GM12878 (cell line): ENCODE results near the gene FTH1. TPM values are rescaled to one million over a fixed set of nuclear protein-coding genes. Genes with fewer than 3 reads are reported as not detected.

Experiments
- ATAC-seq: fragments of 200-7000 bp; cut with Tn5 transposase; 3 replicates; pipeline ENCODE4 v1.9.1; 2020; ENCODE audit warnings: mild to moderate bottlenecking, moderate library complexity
- BruUV-seq: library from RNA; stranded (reverse); fragments of 400-500 nt; replicated peaks from 2 replicates; lab custom pipeline; 2021; lab: Mats Ljungman, UMichigan
- CTCF ChIA-PET: fragments of 300-600 bp; sonication (Branson Sonifier 250); formaldehyde crosslinking; extraction: SDS; loops from one replicate; lab custom pipeline; 2021; ENCODE audit warnings: inconsistent platforms; lab: Yijun Ruan, JAX
- POLR2A ChIA-PET: fragments of 350-600 bp; formaldehyde crosslinking; extraction: SDS; loops from one replicate; lab custom pipeline; 2021; ENCODE audit warnings: inconsistent platforms; lab: Charles Lee
- RAD21 ChIA-PET: fragments of 300-600 bp; sonication (Branson Sonifier 250); formaldehyde crosslinking; loops from one replicate; lab custom pipeline; 2023; ENCODE audit warnings: antibody characterized with exemption; ENCODE audit not compliant: unreplicated experiment; lab: Charles Lee
- SMC1A ChIA-PET: fragments of 300-600 bp; sonication (Branson Sonifier 250); formaldehyde crosslinking; loops from one replicate; lab custom pipeline; 2023; ENCODE audit not compliant: unreplicated experiment, uncharacterized antibody; lab: Charles Lee
- DNase-seq: peaks from one replicate; pipeline ENCODE4 v3.0.0-alpha.2; 2011; ENCODE audit warnings: low read depth, low spot score
- FAIRE-seq: peaks from 3 replicates; lab custom pipeline; 2011; peaks lifted over from hg19 to GRCh38; lab: Jason Lieb, UNC
- H2AFZ ChIP-seq: 2 replicates; pipeline ENCODE4 v1.6.0; 2011; ENCODE audit warnings: low read depth, low read length, control low read depth; ENCODE audit not compliant: control insufficient read depth
- H3K27ac ChIP-seq: 2 replicates; pipeline ENCODE4 v1.5.1; 2011; ENCODE audit warnings: control low read depth; ENCODE audit not compliant: control insufficient read depth, insufficient read depth
- H3K27me3 ChIP-seq, 2 experiments: replicated peaks in 1 of 2; 2 replicates each; pipeline versions ENCODE4 v1.6.0 to v1.6.1; 2011; ENCODE audit warnings: low read length in 1 of 2; ENCODE audit not compliant: control insufficient read depth in 2 of 2, insufficient read depth in 2 of 2
- H3K36me3 ChIP-seq, 2 experiments: 2 replicates each; pipeline ENCODE4 v1.5.1; 2011; ENCODE audit warnings: low read length in 1 of 2; ENCODE audit not compliant: control insufficient read depth in 2 of 2, insufficient read depth in 2 of 2
- H3K4me1 ChIP-seq: 2 replicates; pipeline ENCODE4 v1.6.1; 2011; ENCODE audit warnings: mild to moderate bottlenecking, low read length, moderate library complexity, mixed read lengths; ENCODE audit not compliant: control insufficient read depth, insufficient read depth
- H3K4me2 ChIP-seq: 2 replicates; pipeline ENCODE4 v1.6.0; 2011; ENCODE audit warnings: control low read depth; ENCODE audit not compliant: control insufficient read depth, insufficient read depth
- H3K4me3 ChIP-seq: fragments of 200-600 bp; sonication (generic); 2 replicates; pipeline ENCODE4 v1.5.1; 2016
- H3K79me2 ChIP-seq: 2 replicates; pipeline ENCODE4 v1.6.0; 2011; ENCODE audit warnings: low read length; ENCODE audit not compliant: control insufficient read depth, insufficient read depth
- H3K9ac ChIP-seq: 2 replicates; pipeline ENCODE4 v1.8.0; 2011; ENCODE audit warnings: low read length, control low read depth, mixed read lengths; ENCODE audit not compliant: control insufficient read depth, insufficient read depth
- H3K9me3 ChIP-seq: replicated peaks from 3 replicates; pipeline ENCODE4 v1.5.1; 2011; ENCODE audit warnings: mild to moderate bottlenecking, low read length; ENCODE audit not compliant: control insufficient read depth, insufficient read depth
- H4K20me1 ChIP-seq: 2 replicates; pipeline ENCODE4 v1.6.0; 2011; ENCODE audit not compliant: control insufficient read depth, insufficient read depth
- BACH1 ChIP-seq: fragments of 450-650 bp; IDR thresholded peaks from 2 replicates; pipeline ENCODE4 v1.6.1; 2017; ENCODE audit warnings: mild to moderate bottlenecking, borderline replicate concordance
- JUND ChIP-seq: IDR thresholded peaks from 2 replicates; pipeline ENCODE4 v1.6.1; 2012; ENCODE audit warnings: low read depth, mild to moderate bottlenecking, low read length, improper control_type of control experiment, moderate library complexity
- KLF5 ChIP-seq: fragments of 450-650 bp; IDR thresholded peaks from 2 replicates; pipeline ENCODE4 v1.6.1; 2014; ENCODE audit warnings: mild to moderate bottlenecking; ENCODE audit not compliant: partially characterized antibody
- WGBS: methylation state at CpG from one replicate; pipeline ENCODE4 v1.1.6; 2016; ENCODE audit warnings: low lambda C conversion rate; ENCODE audit not compliant: insufficient replicate concordance, insufficient coverage; ENCODE audit errors: missing lambda C conversion rate; 5-methylcytosine and 5-hydroxymethylcytosine counted together
- in situ Hi-C: fragments of 300-500 bp; cut with MboI; formaldehyde crosslinking; loops from 9 replicates; pipeline ENCODE4 v1.14.3; 2018; ENCODE audit warnings: mixed read lengths
- intact Hi-C: fragments of 100-400 bp; cut with micrococcal nuclease; formaldehyde crosslinking; loops from one replicate; pipeline ENCODE4 v1.14.2; 2022; ENCODE audit not compliant: unreplicated experiment
- polyA plus RNA-seq, 11 experiments: library from polyadenylated mRNA; depleted of rRNA in 4 of 11; unstranded in 6 of 11; stranded (reverse) in 5 of 11; fragments of >200 nt; fragmentation: Nextera tagmentation in 4 of 11; fragmentation: Illumina TruSeq in 1 of 11; extraction: Ambion mirVana in 4 of 11; extraction: Trizol in 1 of 11; gene quantifications; 1 replicate in 1 of 11; 2 replicates in 10 of 11; pipeline versions ENCODE4 v1.2.1 to v1.2.3, GENCODE V29; 2011 to 2016; ENCODE audit warnings: inconsistent platforms in 2 of 11, missing spikeins in 2 of 11, low read depth in 1 of 11
- total RNA-seq, 4 experiments: library from RNA; depleted of rRNA in 3 of 4; stranded (reverse); fragments of >200 nt in 3 of 4; fragmentation: Illumina TruSeq in 1 of 4; extraction: Trizol in 1 of 4; gene quantifications; 2 replicates each; pipeline versions ENCODE4 v1.2.1 to v1.2.3, GENCODE V29; 2013 to 2021
- TF ChIP-seq, protein P1 (sequence below): fragments of 450-650 bp; IDR thresholded peaks from 2 replicates; pipeline ENCODE4 v1.6.1; 2017; ENCODE audit warnings: mild to moderate bottlenecking
- TF ChIP-seq, protein P2 (sequence below): IDR thresholded peaks from 2 replicates; pipeline ENCODE4 v1.6.1; 2012; ENCODE audit warnings: low read depth, low read length, improper control_type of control experiment
- TF ChIP-seq, protein P3 (sequence below): fragments of 450-650 bp; IDR thresholded peaks from 2 replicates; pipeline ENCODE4 v1.6.1; 2016; ENCODE audit warnings: mild to moderate bottlenecking
- TF ChIP-seq, protein P4 (sequence below): fragments of 450-650 bp; IDR thresholded peaks from 2 replicates; pipeline ENCODE4 v1.6.1; 2016; ENCODE audit warnings: mild to moderate bottlenecking, moderate library complexity, borderline replicate concordance
- TF ChIP-seq, protein P5 (sequence below): fragments of 150-350 bp; IDR thresholded peaks from 2 replicates; pipeline ENCODE4 v1.6.1; 2016; ENCODE audit warnings: low read depth, low read length
- TF ChIP-seq, protein P6 (sequence below): fragments of 450-650 bp; IDR thresholded peaks from 2 replicates; pipeline ENCODE4 v1.6.1; 2014; ENCODE audit warnings: mild to moderate bottlenecking

Gene FTH1
- total and polyA plus RNA-seq, 10 of the 15 experiments (the other 5 are each of a cell fraction or from before 2014, with no cell fraction given): 289 to 4,154 (median 960) TPM

DNA sequence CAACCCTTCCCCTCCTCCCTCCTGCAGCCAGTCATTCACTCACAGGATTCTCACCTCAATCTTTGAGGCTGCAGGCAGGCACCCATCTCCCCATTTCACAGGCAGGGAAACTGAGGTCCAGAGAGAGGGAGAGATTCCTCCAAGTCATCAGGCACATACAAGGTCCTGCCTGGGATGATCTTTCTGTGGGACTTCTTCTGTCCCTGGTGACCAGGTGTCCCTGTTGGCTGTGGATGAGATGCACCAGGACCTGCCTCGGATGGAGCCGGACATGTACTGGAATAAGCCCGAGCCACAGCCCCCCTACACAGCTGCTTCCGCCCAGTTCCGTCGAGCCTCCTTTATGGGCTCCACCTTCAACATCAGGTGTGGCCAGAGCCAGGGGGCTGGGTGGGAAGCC, 7.8 kb downstream of the FTH1 start:
- WGBS: 100% methylated on average over 6 of the region's 6 CpGs
- no peak overlapping the region for H3K4me2 ChIP-seq
- H3K9me3 ChIP-seq: no peaks in the 10 kb centered on the region
- ChIA-PET CTCF (interaction anchor here (1.0 to 1.8 kb wide), 2 partner anchors 9 to 13 kb away, joined by 3 to 5 read pairs; no protein-coding TSS in a partner anchor), POLR2A (no interaction called here), SMC1A (no interaction called here), RAD21 (interaction anchor here (0.9 to 1.2 kb wide), 2 partner anchors 120 to 122 kb away, joined by 3 to 5 read pairs; no protein-coding TSS in a partner anchor)
- H3K36me3 ChIP-seq: peaks cover 2 to 6% of the 10 kb centered on the region in 2 experiments; a peak in 3 of 4 replicates
- intact Hi-C loops: no loop called here
- FAIRE-seq (no peak), ATAC-seq (no peak), DNase-seq (no peak)
- in situ Hi-C loops: no loop called here
- BruUV-seq: no TSS peak
- peaks cover 5% of the 10 kb centered on the region for H4K20me1 ChIP-seq
- no peak overlapping the region for H3K9ac ChIP-seq
- H2AFZ ChIP-seq: no peak overlapping the region
- peaks cover 2% of the 10 kb centered on the region for H3K79me2 ChIP-seq
- H3K4me1 ChIP-seq: peaks cover 22% of the 10 kb centered on the region
- H3K27me3 ChIP-seq: no peaks in the 10 kb centered on the region; a peak in 1 of 4 replicates
- H3K4me3 ChIP-seq: no peak overlapping the region
- H3K27ac ChIP-seq: no peak overlapping the region
- TF ChIP-seq, protein P1, sequence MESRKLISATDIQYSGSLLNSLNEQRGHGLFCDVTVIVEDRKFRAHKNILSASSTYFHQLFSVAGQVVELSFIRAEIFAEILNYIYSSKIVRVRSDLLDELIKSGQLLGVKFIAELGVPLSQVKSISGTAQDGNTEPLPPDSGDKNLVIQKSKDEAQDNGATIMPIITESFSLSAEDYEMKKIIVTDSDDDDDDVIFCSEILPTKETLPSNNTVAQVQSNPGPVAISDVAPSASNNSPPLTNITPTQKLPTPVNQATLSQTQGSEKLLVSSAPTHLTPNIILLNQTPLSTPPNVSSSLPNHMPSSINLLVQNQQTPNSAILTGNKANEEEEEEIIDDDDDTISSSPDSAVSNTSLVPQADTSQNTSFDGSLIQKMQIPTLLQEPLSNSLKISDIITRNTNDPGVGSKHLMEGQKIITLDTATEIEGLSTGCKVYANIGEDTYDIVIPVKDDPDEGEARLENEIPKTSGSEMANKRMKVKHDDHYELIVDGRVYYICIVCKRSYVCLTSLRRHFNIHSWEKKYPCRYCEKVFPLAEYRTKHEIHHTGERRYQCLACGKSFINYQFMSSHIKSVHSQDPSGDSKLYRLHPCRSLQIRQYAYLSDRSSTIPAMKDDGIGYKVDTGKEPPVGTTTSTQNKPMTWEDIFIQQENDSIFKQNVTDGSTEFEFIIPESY: no peak
- TF ChIP-seq KLF5 (no peak), BACH1 (no peak), JUND (no peak)
- TF ChIP-seq, protein P2, sequence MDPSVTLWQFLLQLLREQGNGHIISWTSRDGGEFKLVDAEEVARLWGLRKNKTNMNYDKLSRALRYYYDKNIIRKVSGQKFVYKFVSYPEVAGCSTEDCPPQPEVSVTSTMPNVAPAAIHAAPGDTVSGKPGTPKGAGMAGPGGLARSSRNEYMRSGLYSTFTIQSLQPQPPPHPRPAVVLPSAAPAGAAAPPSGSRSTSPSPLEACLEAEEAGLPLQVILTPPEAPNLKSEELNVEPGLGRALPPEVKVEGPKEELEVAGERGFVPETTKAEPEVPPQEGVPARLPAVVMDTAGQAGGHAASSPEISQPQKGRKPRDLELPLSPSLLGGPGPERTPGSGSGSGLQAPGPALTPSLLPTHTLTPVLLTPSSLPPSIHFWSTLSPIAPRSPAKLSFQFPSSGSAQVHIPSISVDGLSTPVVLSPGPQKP: no peak
- TF ChIP-seq, protein P3, sequence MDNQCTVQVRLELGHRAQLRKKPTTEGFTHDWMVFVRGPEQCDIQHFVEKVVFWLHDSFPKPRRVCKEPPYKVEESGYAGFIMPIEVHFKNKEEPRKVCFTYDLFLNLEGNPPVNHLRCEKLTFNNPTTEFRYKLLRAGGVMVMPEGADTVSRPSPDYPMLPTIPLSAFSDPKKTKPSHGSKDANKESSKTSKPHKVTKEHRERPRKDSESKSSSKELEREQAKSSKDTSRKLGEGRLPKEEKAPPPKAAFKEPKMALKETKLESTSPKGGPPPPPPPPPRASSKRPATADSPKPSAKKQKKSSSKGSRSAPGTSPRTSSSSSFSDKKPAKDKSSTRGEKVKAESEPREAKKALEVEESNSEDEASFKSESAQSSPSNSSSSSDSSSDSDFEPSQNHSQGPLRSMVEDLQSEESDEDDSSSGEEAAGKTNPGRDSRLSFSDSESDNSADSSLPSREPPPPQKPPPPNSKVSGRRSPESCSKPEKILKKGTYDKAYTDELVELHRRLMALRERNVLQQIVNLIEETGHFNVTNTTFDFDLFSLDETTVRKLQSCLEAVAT: no peak
- TF ChIP-seq, protein P4, sequence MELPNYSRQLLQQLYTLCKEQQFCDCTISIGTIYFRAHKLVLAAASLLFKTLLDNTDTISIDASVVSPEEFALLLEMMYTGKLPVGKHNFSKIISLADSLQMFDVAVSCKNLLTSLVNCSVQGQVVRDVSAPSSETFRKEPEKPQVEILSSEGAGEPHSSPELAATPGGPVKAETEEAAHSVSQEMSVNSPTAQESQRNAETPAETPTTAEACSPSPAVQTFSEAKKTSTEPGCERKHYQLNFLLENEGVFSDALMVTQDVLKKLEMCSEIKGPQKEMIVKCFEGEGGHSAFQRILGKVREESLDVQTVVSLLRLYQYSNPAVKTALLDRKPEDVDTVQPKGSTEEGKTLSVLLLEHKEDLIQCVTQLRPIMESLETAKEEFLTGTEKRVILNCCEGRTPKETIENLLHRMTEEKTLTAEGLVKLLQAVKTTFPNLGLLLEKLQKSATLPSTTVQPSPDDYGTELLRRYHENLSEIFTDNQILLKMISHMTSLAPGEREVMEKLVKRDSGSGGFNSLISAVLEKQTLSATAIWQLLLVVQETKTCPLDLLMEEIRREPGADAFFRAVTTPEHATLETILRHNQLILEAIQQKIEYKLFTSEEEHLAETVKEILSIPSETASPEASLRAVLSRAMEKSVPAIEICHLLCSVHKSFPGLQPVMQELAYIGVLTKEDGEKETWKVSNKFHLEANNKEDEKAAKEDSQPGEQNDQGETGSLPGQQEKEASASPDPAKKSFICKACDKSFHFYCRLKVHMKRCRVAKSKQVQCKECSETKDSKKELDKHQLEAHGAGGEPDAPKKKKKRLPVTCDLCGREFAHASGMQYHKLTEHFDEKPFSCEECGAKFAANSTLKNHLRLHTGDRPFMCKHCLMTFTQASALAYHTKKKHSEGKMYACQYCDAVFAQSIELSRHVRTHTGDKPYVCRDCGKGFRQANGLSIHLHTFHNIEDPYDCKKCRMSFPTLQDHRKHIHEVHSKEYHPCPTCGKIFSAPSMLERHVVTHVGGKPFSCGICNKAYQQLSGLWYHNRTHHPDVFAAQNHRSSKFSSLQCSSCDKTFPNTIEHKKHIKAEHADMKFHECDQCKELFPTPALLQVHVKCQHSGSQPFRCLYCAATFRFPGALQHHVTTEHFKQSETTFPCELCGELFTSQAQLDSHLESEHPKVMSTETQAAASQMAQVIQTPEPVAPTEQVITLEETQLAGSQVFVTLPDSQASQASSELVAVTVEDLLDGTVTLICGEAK: no peak
- TF ChIP-seq, protein P5, sequence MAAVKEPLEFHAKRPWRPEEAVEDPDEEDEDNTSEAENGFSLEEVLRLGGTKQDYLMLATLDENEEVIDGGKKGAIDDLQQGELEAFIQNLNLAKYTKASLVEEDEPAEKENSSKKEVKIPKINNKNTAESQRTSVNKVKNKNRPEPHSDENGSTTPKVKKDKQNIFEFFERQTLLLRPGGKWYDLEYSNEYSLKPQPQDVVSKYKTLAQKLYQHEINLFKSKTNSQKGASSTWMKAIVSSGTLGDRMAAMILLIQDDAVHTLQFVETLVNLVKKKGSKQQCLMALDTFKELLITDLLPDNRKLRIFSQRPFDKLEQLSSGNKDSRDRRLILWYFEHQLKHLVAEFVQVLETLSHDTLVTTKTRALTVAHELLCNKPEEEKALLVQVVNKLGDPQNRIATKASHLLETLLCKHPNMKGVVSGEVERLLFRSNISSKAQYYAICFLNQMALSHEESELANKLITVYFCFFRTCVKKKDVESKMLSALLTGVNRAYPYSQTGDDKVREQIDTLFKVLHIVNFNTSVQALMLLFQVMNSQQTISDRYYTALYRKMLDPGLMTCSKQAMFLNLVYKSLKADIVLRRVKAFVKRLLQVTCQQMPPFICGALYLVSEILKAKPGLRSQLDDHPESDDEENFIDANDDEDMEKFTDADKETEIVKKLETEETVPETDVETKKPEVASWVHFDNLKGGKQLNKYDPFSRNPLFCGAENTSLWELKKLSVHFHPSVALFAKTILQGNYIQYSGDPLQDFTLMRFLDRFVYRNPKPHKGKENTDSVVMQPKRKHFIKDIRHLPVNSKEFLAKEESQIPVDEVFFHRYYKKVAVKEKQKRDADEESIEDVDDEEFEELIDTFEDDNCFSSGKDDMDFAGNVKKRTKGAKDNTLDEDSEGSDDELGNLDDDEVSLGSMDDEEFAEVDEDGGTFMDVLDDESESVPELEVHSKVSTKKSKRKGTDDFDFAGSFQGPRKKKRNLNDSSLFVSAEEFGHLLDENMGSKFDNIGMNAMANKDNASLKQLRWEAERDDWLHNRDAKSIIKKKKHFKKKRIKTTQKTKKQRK: no peak
- TF ChIP-seq, protein P6, sequence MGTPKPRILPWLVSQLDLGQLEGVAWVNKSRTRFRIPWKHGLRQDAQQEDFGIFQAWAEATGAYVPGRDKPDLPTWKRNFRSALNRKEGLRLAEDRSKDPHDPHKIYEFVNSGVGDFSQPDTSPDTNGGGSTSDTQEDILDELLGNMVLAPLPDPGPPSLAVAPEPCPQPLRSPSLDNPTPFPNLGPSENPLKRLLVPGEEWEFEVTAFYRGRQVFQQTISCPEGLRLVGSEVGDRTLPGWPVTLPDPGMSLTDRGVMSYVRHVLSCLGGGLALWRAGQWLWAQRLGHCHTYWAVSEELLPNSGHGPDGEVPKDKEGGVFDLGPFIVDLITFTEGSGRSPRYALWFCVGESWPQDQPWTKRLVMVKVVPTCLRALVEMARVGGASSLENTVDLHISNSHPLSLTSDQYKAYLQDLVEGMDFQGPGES: no peak
